ENCODE results near the gene DMXL1.

GRCh38 chr5:119290161-119290569, 219.3 kb downstream of the DMXL1 start:
- TF ChIP-seq FOXM1 (IDR thresholded peaks at IDR 0.05; ENCODE audit: low read depth) (no peak), RFX5 (IDR thresholded peaks at IDR 0.05; ENCODE audit: low read length) (no peak), CTCF (IDR thresholded peaks at IDR 0.05) (no peak), TAF1 (IDR thresholded peaks at IDR 0.05; ENCODE audit: borderline replicate concordance, low read depth, low read length) (no peak), GATA2 (CRISPR knock-in tag; IDR thresholded peaks at IDR 0.05) (no peak), TCF12 (IDR thresholded peaks at IDR 0.05) (no peak), FOXJ3 (CRISPR knock-in tag; IDR thresholded peaks at IDR 0.05) (no peak), CHD2 (IDR thresholded peaks at IDR 0.05; ENCODE audit: low read length, partially characterized antibody) (no peak), RXRA (IDR thresholded peaks at IDR 0.05; ENCODE audit: borderline replicate concordance, low read depth) (no peak), SMC3 (IDR thresholded peaks at IDR 0.05; ENCODE audit: low read depth, low read length) (no peak), EP300 (IDR thresholded peaks at IDR 0.05; ENCODE audit: borderline replicate concordance in 1 of 2, low read depth in 1 of 2, low read length in 1 of 2) (no peak), MAX (IDR thresholded peaks at IDR 0.05; ENCODE audit: low read depth) (no peak), IRF3 (IDR thresholded peaks at IDR 0.05; ENCODE audit: low read depth, low read length) (no peak)
